Activated T-helper 1 cell treated with anti-CD3 and anti-CD28 coated beads, Interleukin-2, amount 50 U/mL, for 16 hours (primary cell): ENCODE results near the gene GTF2H2C.
"Not testable (repeated sequence)": the region's sequence is repeated elsewhere in the genome, so short reads cannot be mapped to it uniquely, and the experiment has no call there.

Experiments
- DNase-seq, 2 donors: peaks; one replicate each; pipeline ENCODE4 v3.0.0-alpha.2; 2020; ENCODE audit warnings: low read depth in 1 of 2, low spot score in 1 of 2

The GTF2H2C gene

DNA sequence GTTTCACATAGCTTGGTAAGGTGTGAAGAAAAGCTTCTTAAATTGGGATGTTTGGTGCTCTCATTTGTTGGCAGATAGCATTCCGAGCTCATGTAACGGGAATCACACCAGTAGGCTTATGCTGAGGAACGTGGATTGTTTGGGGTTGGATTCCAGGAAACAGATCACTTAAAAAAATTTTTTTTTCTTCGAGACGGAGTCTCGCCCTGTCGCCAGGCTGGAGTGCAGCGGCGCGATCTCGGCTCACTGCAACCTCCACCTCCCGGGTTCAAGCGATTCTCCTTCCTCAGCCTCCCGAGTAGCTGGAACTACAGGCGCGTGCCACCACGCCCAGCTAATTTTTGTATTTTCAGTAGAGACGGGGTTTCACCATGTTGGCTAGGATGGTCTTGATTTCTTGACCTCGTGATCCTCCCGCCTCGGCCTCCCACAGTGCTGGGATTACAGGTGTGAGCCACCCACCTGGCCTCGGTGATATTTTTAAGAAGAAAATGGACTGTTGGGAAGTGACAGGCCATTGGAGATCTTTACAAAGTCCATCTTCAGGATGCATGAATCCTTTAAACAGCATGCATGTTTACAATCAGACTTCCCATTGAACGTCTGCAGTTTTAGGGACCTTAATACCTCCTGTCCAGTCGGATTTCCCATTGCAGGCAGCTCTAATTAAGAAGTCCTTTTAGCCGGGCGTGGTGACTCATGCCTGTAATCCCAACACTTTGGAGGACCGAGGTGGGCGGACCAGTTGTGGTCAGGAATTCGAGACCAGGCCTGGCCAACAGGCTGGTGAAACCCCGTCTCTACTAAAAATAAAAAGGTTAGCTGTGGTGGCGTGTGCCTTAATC, 818 bp downstream of the GTF2H2C start:
- not testable (repeated sequence) for DNase-seq

DNA sequence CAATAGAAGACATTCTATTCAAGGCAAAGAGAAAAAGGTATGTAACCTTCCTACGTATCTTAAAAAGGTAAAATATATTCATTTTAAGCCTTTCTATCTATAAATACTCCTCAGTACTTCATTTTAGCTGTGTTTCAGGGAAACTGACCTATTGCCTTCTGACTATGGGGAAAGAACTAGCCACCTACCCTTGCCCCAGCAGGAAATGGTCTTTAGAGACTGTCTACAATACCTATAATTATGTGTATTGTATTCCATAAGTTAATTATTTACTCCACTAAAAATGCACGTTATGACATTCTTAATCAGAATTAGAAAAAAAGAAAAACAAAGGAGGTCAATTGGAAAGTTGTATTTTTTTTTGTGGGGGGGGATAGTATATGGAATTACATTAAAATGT, 6.2 kb downstream of the GTF2H2C start:
- not testable (repeated sequence) for DNase-seq

DNA sequence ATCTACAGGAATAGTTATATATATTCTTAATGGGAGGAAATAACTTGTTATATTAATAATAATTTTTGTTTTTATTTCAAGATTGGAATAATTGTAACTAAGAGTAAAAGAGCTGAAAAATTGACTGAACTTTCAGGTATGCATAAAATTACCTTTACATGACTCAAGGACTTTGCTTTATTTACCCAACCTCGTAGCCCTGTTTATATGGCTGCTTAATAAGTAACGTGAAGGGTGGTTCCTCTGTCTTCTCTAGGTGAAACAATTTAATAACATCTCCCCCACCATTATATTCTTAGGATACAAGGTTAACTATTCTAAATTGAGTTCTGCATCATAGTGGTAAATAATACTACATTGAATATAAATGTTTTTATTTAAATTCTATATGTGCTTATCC, 8.1 kb downstream of the GTF2H2C start:
- DNase-seq: not testable (repeated sequence)

DNA sequence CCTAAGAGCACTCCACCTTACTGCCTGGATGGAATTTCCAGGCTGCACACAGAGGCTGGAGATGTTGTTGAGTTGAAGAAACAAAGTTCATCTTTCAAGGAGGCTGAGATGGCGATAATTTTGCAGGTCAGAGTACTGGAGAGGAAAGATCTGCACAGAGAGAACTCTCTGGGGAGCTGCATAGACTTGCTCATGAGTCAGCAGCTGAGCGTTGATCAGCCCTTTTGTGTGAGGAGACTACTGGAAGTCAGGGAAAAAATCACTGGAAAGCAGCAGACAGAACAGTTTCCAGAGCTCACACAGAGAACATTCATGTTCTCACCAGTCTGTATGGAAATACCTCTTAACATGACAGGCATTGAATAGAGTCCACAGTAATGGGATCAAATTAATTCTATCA, 23.4 kb downstream of the GTF2H2C start:
- DNase-seq: not testable (repeated sequence)

DNA sequence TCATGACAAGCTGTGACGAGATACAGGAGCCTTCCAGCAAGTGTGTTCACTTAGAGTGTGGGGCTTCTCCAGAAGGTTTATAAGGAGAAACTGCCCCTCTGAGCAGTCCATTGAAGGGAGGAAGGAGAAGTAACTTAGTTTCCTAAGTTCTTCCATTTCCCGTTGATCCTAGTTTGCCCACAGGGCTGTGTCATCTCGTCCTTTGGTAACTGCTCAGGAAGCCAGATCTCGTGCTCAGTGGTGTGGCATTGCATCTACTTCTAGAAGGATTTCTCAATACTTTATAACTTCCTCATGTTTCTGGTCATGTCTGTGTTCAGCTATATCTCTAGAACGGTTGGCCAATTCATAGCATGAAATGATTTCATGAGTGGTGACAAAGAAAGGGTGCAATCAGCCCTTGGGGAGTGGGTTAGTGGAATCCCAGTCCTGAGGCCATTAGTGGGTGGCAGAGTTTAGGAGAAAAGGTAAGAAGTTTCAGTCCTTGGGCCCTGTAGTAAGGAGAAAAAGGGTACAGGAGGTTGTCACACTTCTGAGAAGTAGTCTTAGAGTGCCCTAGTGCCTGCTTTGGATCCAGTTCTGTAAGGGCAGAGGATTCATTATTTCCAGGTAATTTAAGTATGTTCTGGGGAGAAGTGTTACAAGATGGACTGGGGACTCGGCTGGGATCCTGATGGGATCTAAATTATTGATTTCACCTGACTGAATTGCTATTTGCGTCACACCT, 36.3 kb downstream of the GTF2H2C start:
- not testable (repeated sequence) for DNase-seq

DNA sequence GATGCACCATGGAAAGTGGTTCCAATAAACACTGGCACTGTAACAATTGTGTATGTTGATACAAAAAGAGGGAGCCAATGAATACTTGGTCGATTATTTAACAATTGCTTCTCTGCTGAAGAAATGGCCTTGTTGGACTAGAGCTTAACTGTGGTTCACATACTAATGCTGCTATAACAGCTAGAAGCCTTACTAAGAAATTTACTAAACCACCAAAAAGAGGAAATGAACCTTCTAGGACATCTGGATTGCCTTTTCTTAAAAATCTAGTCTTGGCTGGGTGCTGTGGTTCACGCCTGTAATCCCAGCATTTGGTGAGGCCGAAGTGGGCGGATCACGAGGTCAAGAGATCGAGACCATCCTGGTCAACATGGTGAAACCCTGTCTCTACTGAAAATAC, 42.0 kb downstream of the GTF2H2C start:
- not testable (repeated sequence) for DNase-seq

DNA sequence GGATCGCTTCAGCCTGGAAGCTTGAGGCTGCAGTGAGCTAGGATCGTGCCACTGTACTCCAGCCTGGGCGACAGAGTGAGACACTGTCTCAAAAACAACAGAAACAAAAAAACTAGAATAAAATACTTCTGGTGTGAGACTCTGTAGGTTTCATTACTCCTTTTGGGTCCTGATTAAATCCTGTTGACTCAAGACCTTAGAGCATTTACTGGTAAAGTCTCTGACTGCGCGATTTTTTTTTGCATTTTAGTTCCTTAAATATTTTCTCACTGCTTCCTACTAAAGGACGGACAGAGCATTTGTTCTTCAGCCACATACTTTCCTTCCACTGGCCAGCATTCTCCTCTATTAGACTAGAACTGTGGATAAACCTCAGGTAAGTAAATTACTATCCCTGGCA, 46.8 kb downstream of the GTF2H2C start:
- DNase-seq: not testable (repeated sequence)

DNA sequence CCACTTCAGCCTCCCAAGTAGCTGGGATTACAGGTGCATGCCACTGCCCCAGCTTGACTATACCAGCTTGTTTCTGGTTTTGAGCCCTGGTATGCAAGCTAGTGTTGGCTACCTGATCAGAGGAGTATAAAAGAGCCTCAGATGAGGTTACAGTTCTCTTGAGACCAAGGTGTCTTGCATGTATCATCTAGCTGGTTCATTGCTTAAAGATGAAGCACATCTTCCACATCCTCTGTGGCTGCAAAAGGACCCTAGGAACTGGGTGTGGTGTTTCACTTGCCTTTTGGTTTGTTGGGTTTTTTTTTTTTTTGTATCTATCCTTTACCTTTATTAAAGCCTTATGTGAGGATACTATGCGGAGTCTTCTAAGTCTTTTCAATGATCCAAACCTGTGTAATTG, 47.8 kb downstream of the GTF2H2C start:
- DNase-seq: not testable (repeated sequence)

DNA sequence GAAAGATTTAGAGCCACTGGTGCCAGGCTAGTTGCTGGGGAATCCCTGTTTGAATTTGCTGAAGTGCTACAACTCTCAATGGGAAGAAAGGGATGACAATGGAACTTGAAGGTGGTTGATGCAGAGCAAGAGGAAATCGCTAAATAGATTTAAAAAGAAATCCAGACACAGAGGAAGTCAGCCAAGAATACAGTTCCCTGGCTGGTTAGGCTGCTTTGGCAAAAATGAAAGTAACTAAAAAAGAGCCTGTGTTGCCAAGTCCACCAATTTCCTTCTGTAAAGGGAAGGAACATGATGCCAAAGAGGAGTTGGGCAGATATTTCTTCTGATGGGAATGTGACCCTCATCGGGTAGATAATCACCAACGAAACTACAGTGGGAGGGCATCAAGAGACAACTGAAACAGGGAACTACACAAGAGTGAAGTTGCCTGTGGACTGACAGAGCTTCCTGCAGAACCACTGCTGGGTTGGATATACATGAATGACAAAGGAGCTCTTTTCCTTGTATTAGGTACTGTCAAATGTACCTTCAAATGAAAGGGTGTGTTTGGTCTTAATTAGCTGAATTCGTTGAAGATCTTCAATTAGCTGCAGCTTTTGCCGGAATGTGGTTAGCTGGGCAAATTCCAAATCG, 49.0 kb downstream of the GTF2H2C start:
- DNase-seq: not testable (repeated sequence)

DNA sequence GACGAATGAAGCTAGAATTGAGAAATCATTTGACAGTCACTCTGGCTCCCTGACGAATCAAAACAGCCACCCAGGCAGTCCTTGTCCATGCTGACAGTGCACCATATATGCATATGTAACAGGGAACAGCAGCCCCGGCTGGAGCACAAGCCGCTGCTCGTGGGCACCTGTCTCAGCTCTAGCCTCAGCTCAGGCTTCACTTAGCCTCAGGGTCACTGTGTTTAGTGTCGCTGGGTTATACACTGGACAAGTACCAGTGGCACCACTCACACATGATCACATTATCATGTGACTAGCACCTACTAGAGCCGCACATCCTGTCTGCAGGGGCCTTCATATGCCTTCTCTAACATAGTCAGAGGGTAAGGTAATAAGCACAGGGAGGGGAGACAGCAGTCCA, 54.9 kb downstream of the GTF2H2C start:
- not testable (repeated sequence) for DNase-seq

DNA sequence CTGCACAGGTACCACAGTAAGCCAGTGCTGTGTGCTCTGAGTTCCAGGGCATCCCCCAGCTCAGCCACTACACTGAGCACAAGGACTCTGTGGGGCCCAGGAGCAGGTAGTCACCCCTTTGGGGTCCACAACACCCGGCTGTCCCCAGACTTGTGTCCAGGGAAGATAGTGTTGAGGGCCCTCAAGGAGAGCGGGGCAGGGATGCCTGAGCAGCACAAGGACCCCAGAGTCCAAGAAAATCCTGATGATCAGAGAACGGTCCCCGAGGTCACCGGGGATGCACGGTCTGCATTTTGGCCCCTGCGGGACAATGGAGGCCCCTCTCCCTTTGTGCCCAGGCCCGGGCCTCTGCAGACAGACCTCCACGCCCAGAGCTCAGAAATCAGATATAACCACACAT, 71.9 kb downstream of the GTF2H2C start:
- DNase-seq: not testable (repeated sequence)
